GM12873 (cell line): Measurements from ENCODE around the gene ADGRF1.

Source experiments
- TF ChIP-seq, protein P1 (sequence below): IDR thresholded peaks from 2 replicates; pipeline ENCODE4 v1.5.1; 2012; ENCODE audit warnings: low read depth, mild to moderate bottlenecking, moderate library complexity, low read length, control low read depth; ENCODE audit not compliant: insufficient read depth; ENCODE audit errors: missing control alignments

Gene ADGRF1

DNA sequence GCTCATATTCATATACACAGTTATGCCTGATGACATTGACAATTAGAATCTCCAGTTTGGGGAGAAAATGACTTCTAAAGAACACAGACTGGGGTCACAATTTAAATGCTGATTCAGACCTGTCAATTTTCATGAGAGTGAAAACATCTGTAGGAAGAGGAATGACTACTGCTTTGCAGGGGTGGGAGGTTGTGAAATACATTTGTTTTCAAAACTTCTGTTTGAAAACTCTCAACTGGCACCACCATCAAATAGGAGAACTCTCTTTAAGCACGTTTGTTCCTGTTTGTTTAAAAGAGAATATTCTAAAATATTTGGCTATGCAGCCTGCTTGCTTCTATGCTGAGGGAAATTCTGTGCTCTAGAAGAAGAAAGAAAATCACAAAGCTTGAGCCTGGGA, 69.6 kb downstream of the ADGRF1 start:
- TF ChIP-seq, protein P1, sequence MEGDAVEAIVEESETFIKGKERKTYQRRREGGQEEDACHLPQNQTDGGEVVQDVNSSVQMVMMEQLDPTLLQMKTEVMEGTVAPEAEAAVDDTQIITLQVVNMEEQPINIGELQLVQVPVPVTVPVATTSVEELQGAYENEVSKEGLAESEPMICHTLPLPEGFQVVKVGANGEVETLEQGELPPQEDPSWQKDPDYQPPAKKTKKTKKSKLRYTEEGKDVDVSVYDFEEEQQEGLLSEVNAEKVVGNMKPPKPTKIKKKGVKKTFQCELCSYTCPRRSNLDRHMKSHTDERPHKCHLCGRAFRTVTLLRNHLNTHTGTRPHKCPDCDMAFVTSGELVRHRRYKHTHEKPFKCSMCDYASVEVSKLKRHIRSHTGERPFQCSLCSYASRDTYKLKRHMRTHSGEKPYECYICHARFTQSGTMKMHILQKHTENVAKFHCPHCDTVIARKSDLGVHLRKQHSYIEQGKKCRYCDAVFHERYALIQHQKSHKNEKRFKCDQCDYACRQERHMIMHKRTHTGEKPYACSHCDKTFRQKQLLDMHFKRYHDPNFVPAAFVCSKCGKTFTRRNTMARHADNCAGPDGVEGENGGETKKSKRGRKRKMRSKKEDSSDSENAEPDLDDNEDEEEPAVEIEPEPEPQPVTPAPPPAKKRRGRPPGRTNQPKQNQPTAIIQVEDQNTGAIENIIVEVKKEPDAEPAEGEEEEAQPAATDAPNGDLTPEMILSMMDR: no peak

DNA sequence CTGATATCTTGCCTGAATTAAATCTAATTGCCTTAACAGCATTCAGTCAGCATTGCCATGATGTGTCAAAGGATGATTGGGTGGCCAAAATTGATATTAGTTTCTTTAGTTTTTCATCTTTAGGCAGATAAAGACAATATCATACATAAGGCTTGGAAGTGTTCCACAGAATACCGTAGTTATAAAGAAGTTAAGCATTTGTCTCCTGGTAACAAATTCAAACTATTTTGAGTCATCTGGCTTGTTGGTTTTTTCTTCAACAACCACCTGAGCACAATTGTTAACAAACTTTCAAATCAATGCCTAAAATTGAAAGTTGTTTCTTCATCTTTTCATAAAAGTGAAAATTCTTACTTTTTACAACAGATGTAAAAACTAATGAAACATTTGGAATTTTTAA, 72.9 kb downstream of the ADGRF1 start:
- TF ChIP-seq, protein P1: no peak

- TF ChIP-seq, protein P1: no peak
Observed at GRCh38 chr6:46967826-46968349, 74.2 kb downstream of the ADGRF1 start.

GRCh38 chr6:46964716-46965519, 77.2 kb downstream of the ADGRF1 start:
- TF ChIP-seq, protein P1: no peak

GRCh38 chr6:46963626-46964025, 78.5 kb downstream of the ADGRF1 start:
- TF ChIP-seq, protein P1: no peak

DNA sequence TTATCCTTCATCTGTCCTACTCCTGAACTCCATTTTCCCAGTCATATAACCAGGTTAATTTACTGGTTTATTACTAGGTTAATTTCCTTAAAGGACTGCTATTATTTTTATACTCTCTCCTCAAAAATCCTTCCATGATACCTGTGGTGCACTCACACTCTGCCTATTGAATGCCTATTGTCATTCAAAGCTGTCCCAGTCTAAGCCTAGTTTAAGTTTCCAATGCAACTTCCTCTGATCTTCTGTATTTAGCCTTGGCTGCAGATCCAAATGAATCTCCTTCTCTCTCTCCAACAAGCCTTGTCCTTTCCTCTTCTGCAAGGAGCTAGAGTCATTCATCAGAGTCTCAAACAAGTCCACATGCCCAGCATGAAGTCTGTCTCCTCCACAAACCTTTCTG, 79.1 kb downstream of the ADGRF1 start:
- TF ChIP-seq, protein P1: no peak

GRCh38 chr6:46961711-46962110, 80.4 kb downstream of the ADGRF1 start:
- TF ChIP-seq, protein P1: no peak
